Ishikawa (cell line): ENCODE data around the gene SMYD3.

Source experiments
- CEBPB ChIP-seq: IDR thresholded peaks from 2 replicates; pipeline ENCODE4 v1.6.1; 2012
- CREB1 ChIP-seq: IDR thresholded peaks from 2 replicates; pipeline ENCODE4 v1.6.1; 2012; ENCODE audit warnings: low read depth
- EGR1 ChIP-seq: IDR thresholded peaks from 2 replicates; pipeline ENCODE4 v1.6.1; 2012
- EP300 ChIP-seq: IDR thresholded peaks from 2 replicates; pipeline ENCODE4 v1.6.1; 2012; ENCODE audit warnings: borderline replicate concordance
- FOXM1 ChIP-seq: IDR thresholded peaks from 2 replicates; pipeline ENCODE4 v1.6.1; 2012; ENCODE audit warnings: low read depth, borderline replicate concordance
- NFIC ChIP-seq: IDR thresholded peaks from 2 replicates; pipeline ENCODE4 v1.6.1; 2012
- RAD21 ChIP-seq: IDR thresholded peaks from 2 replicates; pipeline ENCODE4 v1.6.1; 2012; ENCODE audit warnings: low read depth
- TAF1 ChIP-seq: IDR thresholded peaks from 2 replicates; pipeline ENCODE4 v1.6.1; 2012; ENCODE audit warnings: low read depth, mild to moderate bottlenecking
- TCF12 ChIP-seq: IDR thresholded peaks from 2 replicates; pipeline ENCODE4 v1.6.1; 2012; ENCODE audit warnings: low read depth
- TEAD4 ChIP-seq: IDR thresholded peaks from 2 replicates; pipeline ENCODE4 v1.6.1; 2012
- USF1 ChIP-seq: IDR thresholded peaks from 2 replicates; pipeline ENCODE4 v1.6.1; 2012
- YY1 ChIP-seq: IDR thresholded peaks from 2 replicates; pipeline ENCODE4 v1.6.1; 2012; ENCODE audit warnings: low read depth
- ZBTB7A ChIP-seq: IDR thresholded peaks from 2 replicates; pipeline ENCODE4 v1.6.1; 2012; ENCODE audit warnings: low read depth
- TF ChIP-seq, protein P1 (sequence below): IDR thresholded peaks from 2 replicates; pipeline ENCODE4 v1.6.1; 2012
- TF ChIP-seq, protein P2 (sequence below): IDR thresholded peaks from 2 replicates; pipeline ENCODE4 v1.6.1; 2012; ENCODE audit warnings: low read depth, mild to moderate bottlenecking

The SMYD3 gene

DNA sequence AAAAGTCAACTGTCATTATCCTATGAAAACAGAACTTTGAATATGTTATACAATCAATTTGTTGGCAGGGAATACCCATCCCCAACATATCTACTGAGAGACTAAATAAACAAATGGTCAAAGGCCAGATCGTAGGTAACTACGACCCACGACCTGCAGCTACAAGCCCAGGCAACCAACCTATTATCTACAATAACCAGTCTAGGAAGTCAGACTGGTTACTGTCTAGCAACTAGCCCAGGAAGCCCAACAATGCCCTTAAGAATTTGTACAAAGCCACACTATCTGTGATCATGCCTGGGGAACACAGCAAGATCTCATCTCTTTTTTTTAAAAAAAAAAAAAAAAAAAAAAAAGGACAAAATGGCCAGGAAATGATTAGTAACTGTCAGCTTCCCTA, 58.7 kb downstream of the SMYD3 start:
- TF ChIP-seq RAD21 (no peak), CREB1 (no peak), EGR1 (no peak), TCF12 (no peak)
- TF ChIP-seq, protein P1, sequence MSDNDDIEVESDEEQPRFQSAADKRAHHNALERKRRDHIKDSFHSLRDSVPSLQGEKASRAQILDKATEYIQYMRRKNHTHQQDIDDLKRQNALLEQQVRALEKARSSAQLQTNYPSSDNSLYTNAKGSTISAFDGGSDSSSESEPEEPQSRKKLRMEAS: no peak

DNA sequence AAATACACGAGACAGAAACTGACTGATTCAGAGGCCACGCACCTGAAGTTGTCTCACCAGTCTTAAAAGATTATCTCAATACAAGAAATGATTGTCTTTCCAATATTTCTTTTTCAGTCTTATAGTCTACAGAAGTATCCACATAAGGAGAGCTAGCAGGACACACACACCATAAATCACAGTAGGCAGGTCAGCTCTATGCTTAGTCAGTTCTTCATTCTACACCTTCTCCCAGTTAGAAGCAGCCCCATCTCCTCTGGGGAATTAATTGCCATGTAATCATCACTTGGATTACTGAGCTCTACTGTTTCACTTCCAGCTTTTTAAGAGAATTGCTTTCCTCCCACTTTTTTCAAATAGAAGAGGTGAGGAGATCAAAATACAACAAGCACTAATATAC, 59.6 kb downstream of the SMYD3 start:
- TF ChIP-seq CREB1 (no peak), FOXM1 (no peak), YY1 (no peak), CEBPB (no peak), TEAD4 (no peak), EP300 (no peak), TCF12 (no peak), USF1 (no peak), RAD21 (no peak), ZBTB7A (no peak), NFIC (no peak), EGR1 (no peak), TAF1 (no peak)
- TF ChIP-seq, protein P2, sequence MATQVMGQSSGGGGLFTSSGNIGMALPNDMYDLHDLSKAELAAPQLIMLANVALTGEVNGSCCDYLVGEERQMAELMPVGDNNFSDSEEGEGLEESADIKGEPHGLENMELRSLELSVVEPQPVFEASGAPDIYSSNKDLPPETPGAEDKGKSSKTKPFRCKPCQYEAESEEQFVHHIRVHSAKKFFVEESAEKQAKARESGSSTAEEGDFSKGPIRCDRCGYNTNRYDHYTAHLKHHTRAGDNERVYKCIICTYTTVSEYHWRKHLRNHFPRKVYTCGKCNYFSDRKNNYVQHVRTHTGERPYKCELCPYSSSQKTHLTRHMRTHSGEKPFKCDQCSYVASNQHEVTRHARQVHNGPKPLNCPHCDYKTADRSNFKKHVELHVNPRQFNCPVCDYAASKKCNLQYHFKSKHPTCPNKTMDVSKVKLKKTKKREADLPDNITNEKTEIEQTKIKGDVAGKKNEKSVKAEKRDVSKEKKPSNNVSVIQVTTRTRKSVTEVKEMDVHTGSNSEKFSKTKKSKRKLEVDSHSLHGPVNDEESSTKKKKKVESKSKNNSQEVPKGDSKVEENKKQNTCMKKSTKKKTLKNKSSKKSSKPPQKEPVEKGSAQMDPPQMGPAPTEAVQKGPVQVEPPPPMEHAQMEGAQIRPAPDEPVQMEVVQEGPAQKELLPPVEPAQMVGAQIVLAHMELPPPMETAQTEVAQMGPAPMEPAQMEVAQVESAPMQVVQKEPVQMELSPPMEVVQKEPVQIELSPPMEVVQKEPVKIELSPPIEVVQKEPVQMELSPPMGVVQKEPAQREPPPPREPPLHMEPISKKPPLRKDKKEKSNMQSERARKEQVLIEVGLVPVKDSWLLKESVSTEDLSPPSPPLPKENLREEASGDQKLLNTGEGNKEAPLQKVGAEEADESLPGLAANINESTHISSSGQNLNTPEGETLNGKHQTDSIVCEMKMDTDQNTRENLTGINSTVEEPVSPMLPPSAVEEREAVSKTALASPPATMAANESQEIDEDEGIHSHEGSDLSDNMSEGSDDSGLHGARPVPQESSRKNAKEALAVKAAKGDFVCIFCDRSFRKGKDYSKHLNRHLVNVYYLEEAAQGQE: no peak
- TF ChIP-seq, protein P1: no peak

DNA sequence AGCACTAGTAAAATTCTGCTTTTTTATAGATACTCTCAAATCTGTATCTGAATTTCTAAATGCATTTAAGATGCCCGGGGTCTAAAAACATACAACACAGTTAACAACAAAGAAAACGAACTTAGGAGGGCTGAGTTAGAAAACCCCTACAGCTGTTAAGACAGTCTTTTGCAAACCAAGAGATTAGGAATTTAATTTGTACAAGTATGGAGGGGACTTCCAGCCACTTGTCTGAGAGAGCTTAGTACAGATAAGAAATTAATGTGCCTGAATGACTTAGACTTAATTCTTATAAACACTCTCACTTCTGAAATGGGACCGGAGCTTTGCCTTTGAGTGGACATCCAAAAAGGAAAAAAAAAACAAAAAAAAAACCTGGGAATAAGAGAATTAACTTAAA, 61.6 kb downstream of the SMYD3 start:
- TF ChIP-seq NFIC: no peak
- no peak for TF ChIP-seq FOXM1
- no peak for TF ChIP-seq USF1
- no peak for TF ChIP-seq TAF1
- no peak for TF ChIP-seq TCF12
- TF ChIP-seq EP300: no peak
- TF ChIP-seq YY1: no peak
- TF ChIP-seq RAD21: no peak
- no peak for TF ChIP-seq ZBTB7A
- TF ChIP-seq, protein P1: no peak

DNA sequence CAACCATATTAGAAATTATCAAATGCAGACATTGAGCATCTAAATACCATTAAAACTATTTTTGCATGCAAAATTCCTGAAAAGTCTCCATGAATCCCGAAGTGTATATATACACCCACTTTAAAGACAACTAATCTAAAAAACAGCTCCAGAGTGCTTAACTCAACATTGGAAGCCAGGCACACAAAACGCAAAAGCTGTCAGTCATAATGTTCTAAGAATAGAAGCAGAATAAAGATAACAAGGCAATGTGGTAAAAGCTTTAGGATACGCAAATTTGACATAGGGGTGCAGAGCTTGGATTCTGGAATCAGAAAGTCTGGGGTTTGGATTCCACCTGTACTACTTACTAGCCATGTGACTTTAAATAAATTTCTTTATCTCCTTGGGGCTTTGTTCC, 62.5 kb downstream of the SMYD3 start:
- TF ChIP-seq USF1 (no peak), RAD21 (no peak), EP300 (no peak), CREB1 (no peak), TCF12 (no peak), TAF1 (no peak), NFIC (no peak)
- TF ChIP-seq, protein P2: no peak
- TF ChIP-seq, protein P1: no peak

DNA sequence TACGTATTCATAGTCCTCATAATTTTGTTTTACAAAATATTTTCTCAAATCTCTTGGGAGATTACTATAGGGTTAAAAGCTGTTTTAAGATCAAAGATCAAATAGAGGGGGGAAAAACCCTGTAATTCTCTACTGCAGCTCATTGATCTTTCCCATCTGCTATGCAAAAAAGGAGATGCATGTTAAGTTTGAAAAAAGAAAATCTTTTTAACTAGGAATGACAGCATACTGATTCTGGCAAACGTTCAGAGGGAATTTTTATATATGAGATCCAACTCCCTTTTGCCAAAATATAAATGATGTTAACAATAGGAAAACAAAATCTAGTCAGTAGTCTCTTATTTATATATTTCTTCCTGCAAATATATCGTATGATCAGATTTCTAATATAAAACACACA, 69.1 kb downstream of the SMYD3 start:
- TF ChIP-seq YY1: no peak
- TF ChIP-seq RAD21: no peak
- TF ChIP-seq CREB1: no peak
- no peak for TF ChIP-seq NFIC
- TF ChIP-seq EP300: no peak
- TF ChIP-seq USF1: no peak
- no peak for TF ChIP-seq TEAD4
- TF ChIP-seq, protein P1: no peak
- TF ChIP-seq TAF1: no peak
- TF ChIP-seq CEBPB: no peak
